ENCODE data around the gene RPH3AL.

Gene RPH3AL

DNA sequence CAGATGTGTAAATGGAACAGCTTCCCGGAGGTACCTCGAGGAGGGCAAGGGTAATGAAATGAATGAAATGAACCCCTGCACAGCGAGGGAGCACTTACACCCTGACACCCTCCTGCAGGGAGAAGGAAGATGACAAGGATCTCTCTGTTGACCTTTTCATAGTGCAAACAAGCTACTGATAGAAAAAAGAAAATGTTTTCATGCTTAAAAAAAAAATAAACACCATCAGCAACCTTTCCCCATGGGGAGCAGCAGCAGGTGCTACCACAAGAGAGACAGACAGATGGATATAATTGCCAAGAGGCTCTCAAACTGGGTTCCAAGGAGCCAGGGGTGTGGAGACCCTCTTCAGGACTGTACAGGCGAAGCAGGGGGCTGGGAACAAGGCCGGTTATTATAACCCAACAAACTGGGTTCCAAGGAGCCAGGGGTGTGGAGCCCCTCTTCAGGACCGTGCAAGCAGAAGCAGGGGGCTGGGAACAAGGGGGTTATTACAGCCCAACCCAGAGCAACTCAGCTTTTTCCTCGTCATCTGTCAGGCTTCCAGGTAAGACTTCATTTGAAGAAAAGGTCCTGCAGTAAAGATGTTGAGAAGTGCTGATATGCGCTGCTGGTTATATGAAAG, 718 bp upstream of the RPH3AL start:
- DNase-seq, result no peak

- DNase-seq, result no peak
These were observed 659 bp downstream of the RPH3AL start for GRCh38 chr17:351875-352420.

- DNase-seq, result no peak
These were observed 1.2 kb downstream of the RPH3AL start for GRCh38 chr17:351449-351738.

GRCh38 chr17:350706-351448, 1.7 kb downstream of the RPH3AL start:
- peak; percentile 87 for DNase-seq

DNA sequence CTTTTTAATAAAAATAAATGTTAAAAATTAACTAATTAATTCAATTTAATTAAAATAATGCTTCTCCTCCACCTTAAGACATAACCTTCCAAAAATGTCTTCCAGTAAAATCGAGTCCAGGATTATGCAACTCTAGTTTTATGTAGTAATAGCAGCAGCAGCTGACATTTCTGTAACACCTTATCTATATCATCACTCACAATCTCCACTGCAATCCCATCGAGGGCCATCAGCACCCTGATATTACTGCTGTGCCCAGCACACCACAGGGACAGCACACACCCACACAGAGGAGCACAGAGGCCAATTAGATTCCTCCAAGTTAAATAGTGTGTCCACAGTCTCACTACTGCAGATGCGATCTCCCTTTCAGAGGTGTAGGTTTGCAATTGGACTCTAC, 2.9 kb downstream of the RPH3AL start:
- DNase-seq, result no peak

DNA sequence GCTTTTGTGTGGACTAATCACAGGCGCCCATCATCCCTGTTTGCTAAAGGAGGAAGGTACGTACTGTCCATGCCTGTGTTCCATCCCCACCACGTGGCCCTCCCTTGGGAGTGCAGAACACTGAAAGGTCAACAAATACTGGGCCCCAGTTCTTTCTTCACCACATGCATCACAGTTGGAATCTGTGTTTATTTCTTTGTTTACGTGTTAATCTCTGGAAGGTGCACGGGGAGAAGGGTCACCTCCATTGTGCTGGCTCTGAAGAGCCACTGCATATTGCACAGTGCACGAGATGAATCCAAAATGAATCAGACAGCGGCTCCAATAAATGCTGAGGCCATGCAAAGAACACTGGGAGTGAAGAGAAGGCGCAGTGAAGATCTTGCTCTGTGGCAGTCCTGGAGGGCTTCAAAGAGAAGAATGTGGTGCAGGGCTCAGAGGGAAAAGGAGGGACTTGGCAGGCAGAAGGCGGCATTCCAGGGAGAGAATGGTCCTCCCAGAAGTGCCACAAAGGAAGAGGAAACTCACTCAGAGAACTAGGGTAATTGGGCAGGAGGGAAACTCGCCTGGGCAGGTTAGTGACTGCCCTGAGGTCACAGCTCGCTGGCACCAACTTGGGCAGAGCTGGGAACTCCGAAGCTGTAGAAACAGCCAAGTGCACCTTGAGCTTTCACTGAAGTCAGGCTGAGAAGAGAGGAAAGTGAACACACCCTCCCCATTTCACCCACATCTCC, 3.7 kb downstream of the RPH3AL start:
- no peak for DNase-seq

- no peak for DNase-seq
These were observed 4.6 kb downstream of the RPH3AL start for GRCh38 chr17:348012-348411.

- no peak for DNase-seq
These were observed 5.2 kb downstream of the RPH3AL start for GRCh38 chr17:347309-347899.

- no peak for DNase-seq
These were observed 6.4 kb downstream of the RPH3AL start for GRCh38 chr17:345992-346785.

DNA sequence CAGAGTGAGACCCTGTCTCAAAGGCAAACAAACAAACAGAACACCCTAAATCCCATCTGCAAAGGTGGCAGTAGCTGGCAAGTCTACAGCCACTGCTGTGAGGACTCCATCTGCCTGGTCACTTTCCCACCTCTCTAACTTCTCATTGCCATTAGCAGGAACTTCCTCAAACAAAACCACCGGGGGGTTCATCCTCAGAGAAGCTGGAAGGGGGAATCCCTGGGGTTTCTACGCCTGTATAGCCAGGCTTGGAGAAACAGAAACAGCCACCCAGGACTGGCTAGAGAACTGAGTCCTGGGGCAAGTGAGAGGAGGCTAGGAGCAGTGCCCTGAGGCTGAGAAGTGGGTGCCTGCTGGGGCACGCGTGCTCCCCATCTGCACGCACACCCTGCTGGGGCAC, 7.3 kb downstream of the RPH3AL start:
- DNase-seq, result no peak

- no peak for DNase-seq
These were observed 8.5 kb downstream of the RPH3AL start for GRCh38 chr17:343875-344752.

DNA sequence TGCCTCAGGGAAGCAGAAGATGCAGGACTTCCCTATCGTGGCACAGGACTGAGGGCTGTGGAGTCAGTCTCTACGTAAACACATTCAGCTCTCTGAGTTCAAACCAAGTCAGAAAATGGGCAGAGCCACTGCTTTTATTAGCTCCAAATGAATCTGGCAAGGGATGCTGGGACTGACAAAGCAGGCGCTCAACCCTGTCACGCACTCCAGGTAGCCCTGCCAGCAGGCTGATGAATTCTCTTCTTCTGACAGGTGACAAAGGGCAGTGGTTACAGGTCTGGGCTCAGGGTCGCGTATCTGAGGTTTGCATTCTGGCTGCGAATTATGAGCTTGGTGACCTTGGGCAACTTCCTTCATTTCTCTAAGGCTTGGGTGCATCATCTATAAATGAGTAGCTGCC, 9.4 kb downstream of the RPH3AL start:
- DNase-seq, result no peak

GRCh38 chr17:340074-340473, 12.5 kb downstream of the RPH3AL start:
- no peak for DNase-seq

DNA sequence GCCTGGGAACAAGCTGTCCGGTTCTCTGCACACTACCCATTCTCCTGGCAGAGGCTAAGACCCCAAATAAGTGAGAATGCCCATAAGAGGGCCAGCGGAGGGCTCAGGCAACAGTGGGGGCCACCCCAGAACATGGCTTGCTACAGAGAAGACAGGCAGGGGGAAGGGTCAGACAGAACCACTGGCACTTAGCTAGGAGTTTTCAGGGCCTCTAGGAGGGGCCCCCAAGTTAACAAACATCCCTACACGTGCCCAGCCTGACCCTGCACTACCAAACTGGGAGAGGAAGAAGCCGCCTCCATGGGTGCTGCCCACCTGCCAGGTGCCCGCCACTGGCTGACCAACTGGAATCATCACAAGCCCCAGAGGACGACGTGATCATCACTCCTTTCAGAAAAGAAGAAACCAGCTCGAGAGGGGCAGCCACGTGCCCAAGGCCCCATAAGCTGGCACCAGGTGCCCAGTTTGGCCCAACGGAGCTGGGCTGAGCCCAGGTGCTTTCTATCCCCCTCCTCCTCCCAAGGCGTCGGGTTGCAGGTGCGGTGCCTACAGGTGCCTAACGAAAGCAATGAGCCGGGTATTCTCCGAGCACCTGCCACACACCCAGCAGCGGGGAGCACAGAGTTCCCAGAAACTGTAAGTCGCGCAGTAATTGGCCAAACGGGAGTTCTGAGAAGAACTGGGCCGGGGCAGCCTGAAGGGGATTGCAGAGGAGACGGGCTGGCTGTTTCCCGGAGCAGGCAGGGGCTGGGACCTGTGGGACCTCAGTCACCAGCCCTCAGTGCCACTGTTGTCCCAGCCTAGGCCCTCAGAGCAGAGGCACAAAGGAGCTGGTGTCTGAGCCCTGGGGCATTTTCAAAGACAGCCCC, 13.2 kb downstream of the RPH3AL start:
- no peak for DNase-seq

DNA sequence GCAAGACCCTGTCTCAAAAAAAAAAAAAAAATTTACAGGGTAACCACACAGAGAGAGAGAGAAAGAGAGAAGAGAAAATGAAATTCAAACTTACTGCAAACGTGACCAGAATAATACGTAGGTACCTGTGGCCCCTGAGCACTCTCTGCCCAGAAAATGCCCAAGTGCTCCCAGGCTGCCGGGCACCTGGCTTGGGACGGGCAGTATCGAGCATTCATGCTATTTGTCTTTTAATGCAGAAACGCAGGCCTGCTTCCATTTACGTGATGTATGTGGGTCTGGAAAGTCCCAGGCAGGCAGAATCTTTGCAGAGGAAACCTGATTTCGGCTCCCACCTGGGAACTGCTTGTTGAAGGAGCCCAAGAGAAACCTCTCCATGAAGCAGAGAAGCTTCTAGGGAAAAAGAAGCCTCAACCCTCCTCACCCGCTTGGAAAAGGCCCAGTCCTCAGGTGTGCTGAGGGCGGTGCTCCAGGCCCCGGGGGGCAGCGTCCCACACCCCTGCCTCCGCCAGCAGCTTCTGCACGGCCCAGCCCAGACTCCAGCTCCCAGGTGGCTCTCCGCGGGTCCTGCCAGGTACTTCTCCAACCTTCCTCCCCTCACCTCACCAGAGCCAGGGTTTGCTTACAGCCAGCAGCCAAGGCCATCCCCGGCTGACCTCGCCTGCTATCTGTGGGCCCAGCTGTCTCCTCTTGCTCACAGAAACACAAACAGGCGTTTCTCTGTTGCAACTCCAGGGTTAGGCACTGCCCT, 14.0 kb downstream of the RPH3AL start:
- no peak for DNase-seq

- DNase-seq, result no peak
These were observed 14.7 kb downstream of the RPH3AL start for GRCh38 chr17:337866-338265.

DNA sequence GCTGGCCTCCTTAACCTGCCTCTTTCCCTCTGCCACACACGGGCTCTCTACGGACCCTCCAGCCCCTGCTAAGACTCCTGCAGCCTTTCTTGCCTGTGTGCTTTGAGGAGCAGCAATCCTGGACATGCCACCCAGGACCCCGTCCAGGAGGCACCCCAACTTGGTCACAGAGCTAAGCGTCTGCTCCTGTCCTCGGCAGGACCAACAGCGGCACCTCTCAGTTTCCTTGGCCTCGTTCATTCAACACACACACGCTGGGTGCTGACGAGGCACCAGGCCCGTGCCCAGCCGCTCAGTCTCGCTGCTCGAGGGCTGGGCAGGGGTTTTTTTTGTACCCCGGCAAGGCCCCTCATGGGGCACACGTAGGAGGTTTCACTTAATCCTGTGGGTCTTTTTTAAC, 15.2 kb downstream of the RPH3AL start:
- DNase-seq, result no peak

DNA sequence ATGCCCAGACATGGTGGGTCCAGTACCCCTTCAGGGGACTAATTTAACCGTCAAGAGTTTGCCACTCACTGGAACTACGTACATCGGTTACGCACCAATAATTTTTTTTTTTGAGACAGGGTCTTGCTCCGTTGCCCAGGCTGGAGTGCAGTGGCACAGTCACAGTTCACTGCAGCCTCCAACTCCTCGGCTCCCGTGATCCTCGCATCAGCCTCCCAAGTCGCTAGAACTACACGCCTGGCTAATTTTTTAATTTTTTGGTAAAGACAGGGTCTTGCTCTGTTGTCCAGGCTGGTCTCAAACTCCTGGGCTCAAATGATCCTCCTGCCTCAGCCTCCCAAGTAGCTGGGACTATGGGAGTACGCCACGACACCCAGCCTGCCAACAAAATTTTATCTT, 15.6 kb downstream of the RPH3AL start:
- no peak for DNase-seq

- DNase-seq, result no peak
These were observed 16.2 kb downstream of the RPH3AL start for GRCh38 chr17:336110-337021.
